AG10803 (cell line): Measurements from ENCODE around the gene CELF3.

Experiments
- DNase-seq: peaks from one replicate; pipeline ENCODE4 v3.0.0; 2010; ENCODE audit warnings: low read depth
- H3K4me3 ChIP-seq: 2 replicates; pipeline ENCODE4 v1.5.1; 2011; ENCODE audit warnings: mild to moderate bottlenecking, low read length, control low read depth
- CTCF ChIP-seq: conservative IDR thresholded peaks from 2 replicates; pipeline ENCODE4 v1.5.1; 2011; ENCODE audit warnings: mild to moderate bottlenecking, low read length, control low read depth, inconsistent platforms

CELF3 gene

DNA sequence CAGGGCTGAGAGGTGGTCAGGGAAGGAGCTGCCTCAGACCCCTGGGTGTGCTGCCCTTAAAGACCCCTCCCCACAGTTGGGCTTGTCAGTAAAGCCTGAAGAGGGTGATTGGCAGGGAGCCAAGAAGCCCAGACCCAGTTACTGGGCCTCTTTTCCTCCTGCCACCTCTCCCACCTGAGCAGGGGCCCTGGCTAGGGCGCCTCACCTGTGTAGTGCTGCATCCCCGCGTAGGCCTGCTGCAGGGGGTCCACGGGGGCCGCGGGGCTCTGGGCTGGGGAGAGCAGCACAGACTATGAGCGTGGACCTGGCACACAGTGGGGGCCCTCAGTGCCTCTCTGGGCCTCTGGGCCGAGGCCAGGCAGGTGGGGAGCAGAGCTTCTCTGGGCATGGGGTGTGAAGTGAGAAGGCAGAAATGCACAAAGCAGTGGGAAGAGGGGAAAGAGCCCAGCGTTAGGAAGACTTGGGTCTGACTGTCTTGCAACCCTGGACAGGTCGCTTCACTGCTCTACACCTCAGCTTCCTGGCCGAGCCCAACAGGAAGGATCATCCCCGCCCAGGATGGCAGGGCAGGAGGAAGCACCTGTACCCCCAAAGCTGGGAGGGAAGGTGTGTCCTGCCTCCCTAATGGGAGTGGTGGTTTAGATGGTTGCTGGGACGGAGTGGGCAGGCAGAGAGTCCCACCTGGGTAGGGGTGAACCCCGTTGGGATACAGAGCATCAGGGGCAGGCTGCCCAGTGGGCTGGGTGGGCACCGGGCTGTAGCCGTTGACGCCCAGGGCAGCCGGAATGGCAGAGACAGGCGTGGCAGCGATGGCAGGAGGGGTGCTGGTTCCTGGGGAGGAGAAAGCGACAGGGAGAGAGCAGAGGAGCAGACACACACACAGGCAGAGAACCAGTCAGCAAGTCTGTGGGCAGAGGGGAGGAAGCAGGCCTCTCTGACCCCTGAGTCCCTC lies 9.9 kb downstream of the CELF3 start:
- TF ChIP-seq CTCF: no peak
- no peak overlapping the region for H3K4me3 ChIP-seq

GRCh38 chr1:151705753-151706463 lies 10.7 kb downstream of the CELF3 start:
- no peak for DNase-seq
- no peak for TF ChIP-seq CTCF
- H3K4me3 ChIP-seq: no peak overlapping the region

More for the DNA sequence above, 9.9 kb downstream of the CELF3 start:
- no peak for DNase-seq

- no peak overlapping the region for H3K4me3 ChIP-seq
- no peak for TF ChIP-seq CTCF
- no peak for DNase-seq
These were observed 11.5 kb downstream of the CELF3 start for GRCh38 chr1:151705146-151705545.

DNA sequence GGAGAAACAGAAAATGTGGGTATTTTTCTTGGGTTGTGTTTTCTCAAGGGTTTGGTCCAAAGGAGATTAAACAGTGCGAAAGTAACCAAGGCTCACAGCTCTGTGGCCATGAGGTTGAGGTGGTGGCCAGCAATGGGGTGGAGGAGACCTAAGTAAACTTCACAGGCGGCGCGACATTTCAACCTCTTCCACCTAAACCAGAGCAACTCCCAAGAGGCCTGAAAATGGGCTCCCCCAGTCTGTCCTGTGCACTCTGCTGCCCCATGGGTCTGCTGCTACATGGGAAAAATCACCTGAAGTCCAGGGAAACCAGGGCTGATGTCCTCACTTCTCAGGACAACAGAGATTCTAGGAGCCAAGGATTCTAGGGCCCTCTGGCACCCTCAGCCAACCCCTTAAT lies 12.4 kb downstream of the CELF3 start:
- no peak for TF ChIP-seq CTCF
- DNase-seq: no peak
- no peak overlapping the region for H3K4me3 ChIP-seq

GRCh38 chr1:151703813-151704212 lies 12.8 kb downstream of the CELF3 start:
- no peak overlapping the region for H3K4me3 ChIP-seq
- no peak for TF ChIP-seq CTCF
- DNase-seq: no peak

DNA sequence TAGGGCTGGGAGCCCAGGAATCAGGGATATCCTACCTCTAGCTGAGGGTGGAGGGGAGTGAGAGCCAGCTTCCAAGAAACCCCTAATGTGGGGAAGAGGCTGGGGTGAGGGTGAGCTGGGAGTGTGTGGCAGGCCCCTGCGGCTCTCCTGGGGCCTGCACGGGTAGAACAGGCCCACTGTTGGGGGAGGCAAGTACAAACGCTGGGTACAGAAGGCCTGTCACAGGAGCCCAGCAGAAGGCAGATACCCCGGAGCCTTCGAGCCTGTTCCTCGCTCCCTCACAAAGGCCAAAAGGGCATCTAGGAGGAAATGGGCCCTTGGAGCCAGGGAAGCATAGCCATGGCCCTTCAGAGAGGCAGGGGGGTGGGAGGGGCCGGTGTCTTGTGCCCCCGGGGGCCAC lies 13.7 kb downstream of the CELF3 start:
- no peak overlapping the region for H3K4me3 ChIP-seq
- no peak for TF ChIP-seq CTCF
- no peak for DNase-seq
